NT2/D1 (cell line): ENCODE results near the gene SLC22A4.

Source experiments
- SUZ12 ChIP-seq: IDR thresholded peaks from 2 replicates; pipeline ENCODE4 v1.6.1; 2011; ENCODE audit not compliant: insufficient read length, insufficient read depth; ENCODE audit errors: extremely low read depth
- YY1 ChIP-seq: IDR thresholded peaks from 2 replicates; pipeline ENCODE4 v1.6.1; 2011; ENCODE audit not compliant: insufficient read length, insufficient read depth
- ZNF274 ChIP-seq: IDR thresholded peaks from 2 replicates; pipeline ENCODE4 v1.6.1; 2011; ENCODE audit warnings: mild to moderate bottlenecking, low read depth, low read length

DNA sequence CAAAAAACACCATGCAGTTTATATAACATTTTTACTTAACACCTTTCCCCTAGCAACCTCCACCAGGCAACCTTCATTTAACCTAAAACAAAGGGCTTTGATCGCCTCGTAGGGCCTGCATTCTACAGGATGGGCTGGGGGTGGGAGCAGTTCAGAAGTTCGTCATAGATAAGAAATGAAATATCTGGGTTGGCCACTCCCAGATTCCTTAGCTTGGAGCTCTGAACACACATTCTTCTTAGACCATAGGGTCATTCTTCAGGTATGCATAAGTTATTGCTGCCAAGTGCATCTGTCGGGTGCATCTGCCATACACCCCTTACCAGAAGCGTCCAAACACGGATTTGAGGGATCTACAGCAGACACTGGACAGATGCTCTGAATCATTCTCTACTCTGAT is 71.0 kb downstream of the SLC22A4 start:
- TF ChIP-seq ZNF274 (no peak), YY1 (no peak), SUZ12 (no peak)
